ENCODE data around the gene MFSD8. TPM values are rescaled to one million over a fixed set of nuclear protein-coding genes. Genes with fewer than 3 reads are reported as not detected.
A peak's percentile ranks its signal among the peaks of the same experiment; 100 is the strongest.
"Not testable (repeated sequence)": the region's sequence is repeated elsewhere in the genome, so short reads cannot be mapped to it uniquely, and the experiment has no call there.

MFSD8 gene
- total and polyA plus RNA-seq, 8 donors = 10.8 to 18.4 (median 13.5) TPM

- no peaks in the 10 kb centered on the region for H3K9me3 ChIP-seq
- no peak for TF ChIP-seq CTCF (IDR thresholded peaks at IDR 0.05)
- intact Hi-C loops (cut with DNase I) = no loop called here
- H3K27ac ChIP-seq = no peak overlapping the region
- FAIRE-seq (no peak), ATAC-seq (no peak), DNase-seq (no peak)
- peaks cover 0 to 4% (median 0%) of the 10 kb centered on the region in 3 donors for H3K4me1 ChIP-seq
- no peaks in the 10 kb centered on the region for H3K27me3 ChIP-seq
- no peaks in the 10 kb centered on the region for H3K36me3 ChIP-seq
- 98 to 100% methylated on average over 2 of the region's 2 CpGs for WGBS, 2 donors
- H3K4me3 ChIP-seq = no peak overlapping the region
Observed at GRCh38 chr4:127978930-127979329, 14.0 kb upstream of the MFSD8 start.

GRCh38 chr4:127975121-127975770 is 10.3 kb upstream of the MFSD8 start:
- no peaks in the 10 kb centered on the region for H3K27me3 ChIP-seq
- DNase-seq = no peak
- no peak overlapping the region for H3K27ac ChIP-seq
- H3K9me3 ChIP-seq = no peaks in the 10 kb centered on the region
- H3K36me3 ChIP-seq = no peaks in the 10 kb centered on the region
- 80 to 85% methylated on average over 2 of the region's 2 CpGs for WGBS, 2 donors
- H3K4me1 ChIP-seq = peaks cover 0 to 4% (median 0%) of the 10 kb centered on the region in 3 donors
- ATAC-seq = peak in 2 of 4 donors; percentile 22 to 71
- intact Hi-C loops (cut with DNase I) = no loop called here
- peak; percentile 9 for FAIRE-seq
- no peak overlapping the region for H3K4me3 ChIP-seq
- no peak for TF ChIP-seq CTCF (IDR thresholded peaks at IDR 0.05)

GRCh38 chr4:127970925-127971324 is 6.0 kb upstream of the MFSD8 start:
- H3K36me3 ChIP-seq; H3K27me3 ChIP-seq; intact Hi-C loops (cut with DNase I); H3K27ac ChIP-seq; FAIRE-seq; DNase-seq; H3K4me3 ChIP-seq; H3K9me3 ChIP-seq; ATAC-seq: not testable (repeated sequence)
- 59 to 62% methylated on average over 4 of the region's 4 CpGs for WGBS, 2 donors
- peaks cover 5 to 11% (median 8%) of the 10 kb centered on the region in 3 donors for H3K4me1 ChIP-seq

- Histone ChIP-seq H3K4me3 (no peak overlapping the region), H3K27me3 (no peaks in the 10 kb centered on the region), H3K36me3 (no peaks in the 10 kb centered on the region), H3K27ac (no peak overlapping the region), H3K4me1 (peaks cover 5 to 8% (median 8%) of the 10 kb centered on the region in 3 donors), H3K9me3 (no peaks in the 10 kb centered on the region)
- ATAC-seq (no peak), DNase-seq (no peak), FAIRE-seq (no peak)
- TF ChIP-seq CTCF (IDR thresholded peaks at IDR 0.05) = no peak
- WGBS, 2 donors = 39 to 40% methylated on average over 2 of the region's 2 CpGs
- intact Hi-C loops (cut with DNase I) = no loop called here
Observed at GRCh38 chr4:127968586-127968985, 3.6 kb upstream of the MFSD8 start.

- Histone ChIP-seq H3K4me3 (no peak overlapping the region), H3K27ac (no peak overlapping the region), H3K27me3 (no peaks in the 10 kb centered on the region), H3K4me1 (peaks cover 5 to 8% (median 8%) of the 10 kb centered on the region in 3 donors), H3K36me3 (no peaks in the 10 kb centered on the region), H3K9me3 (no peaks in the 10 kb centered on the region)
- FAIRE-seq (no peak), DNase-seq (no peak), ATAC-seq (no peak)
- TF ChIP-seq CTCF (IDR thresholded peaks at IDR 0.05) = no peak
- intact Hi-C loops (cut with DNase I) = no loop called here
- 89 to 94% methylated on average over 1 of the region's 1 CpG for WGBS, 2 donors
Observed at GRCh38 chr4:127967141-127967775, 2.3 kb upstream of the MFSD8 start.

Data from pancreas (tissue), 10 donors.